Esophagus mucosa (tissue), 1 donor: Measurements from ENCODE around the gene ZSCAN1. TPM values are rescaled to one million over a fixed set of nuclear protein-coding genes. Genes with fewer than 3 reads are reported as not detected.

Experiments
- ATAC-seq: fragments of 200-7000 bp; cut with Tn5 transposase; one replicate; pipeline ENCODE4 v1.9.1; 2020
- total RNA-seq: library from RNA; stranded (reverse); gene quantifications from one replicate; pipeline ENCODE4 v1.2.4, GENCODE V29; 2023
- donor health status: DM: yes; HTN: yes; CAD: no.

Gene ZSCAN1
- total RNA-seq, 1 donor from 2014 or later, result not detected

- no peak for ATAC-seq
Measured at GRCh38 chr19:58084596-58085347, 50.9 kb downstream of the ZSCAN1 start.

GRCh38 chr19:58085348-58085875 is 51.6 kb downstream of the ZSCAN1 start:
- no peak for ATAC-seq

GRCh38 chr19:58086825-58087710 is 53.2 kb downstream of the ZSCAN1 start:
- peak; percentile 26 for ATAC-seq

- no peak for ATAC-seq
Measured at GRCh38 chr19:58088521-58089052, 54.8 kb downstream of the ZSCAN1 start.

- no peak for ATAC-seq
Measured at GRCh38 chr19:58089846-58090245, 56.0 kb downstream of the ZSCAN1 start.

- no peak for ATAC-seq
Measured at GRCh38 chr19:58091251-58091995, 57.6 kb downstream of the ZSCAN1 start.

- no peak for ATAC-seq
Measured at GRCh38 chr19:58093071-58093470, 59.2 kb downstream of the ZSCAN1 start.

GRCh38 chr19:58095328-58095727 is 61.5 kb downstream of the ZSCAN1 start:
- ATAC-seq, result no peak

- ATAC-seq, result no peak
Measured at GRCh38 chr19:58096884-58097283, 63.1 kb downstream of the ZSCAN1 start.

- no peak for ATAC-seq
Measured at GRCh38 chr19:58097349-58097748, 63.5 kb downstream of the ZSCAN1 start.

- ATAC-seq, result peak; percentile 100
Measured at GRCh38 chr19:58097781-58098681, 64.2 kb downstream of the ZSCAN1 start, which contains the start of gene ZSCAN18. ZSCAN18 (minus strand) TSS chr19:58098231; CDS start chr19:58090267, 7,964 bp downstream.

- ATAC-seq, result no peak
Measured at GRCh38 chr19:58098682-58098998, 64.8 kb downstream of the ZSCAN1 start.

Other genes starting within 250 kb of the ZSCAN1 start
- 7.9 TPM for gene ZNF552, start 219.1 kb upstream of the ZSCAN1 start, total RNA-seq
- gene ZNF587B, start 203.7 kb upstream of the ZSCAN1 start, total RNA-seq, result 9.3 TPM
- gene ZNF587, start 184.2 kb upstream of the ZSCAN1 start, total RNA-seq, result 16.3 TPM
- 6.5 TPM for gene ZNF814, start 145.0 kb upstream of the ZSCAN1 start, total RNA-seq
- gene ZNF417, start 117.4 kb upstream of the ZSCAN1 start, total RNA-seq, result 5.7 TPM
- 0.76 TPM for gene ZNF418, start 98.6 kb upstream of the ZSCAN1 start, total RNA-seq
- gene ZNF256, start 86.3 kb upstream of the ZSCAN1 start, total RNA-seq, result 2.6 TPM
- 0.48 TPM for gene C19orf18, start 59.5 kb upstream of the ZSCAN1 start, total RNA-seq
- 5.4 TPM for gene ZNF606, start 31.2 kb upstream of the ZSCAN1 start, total RNA-seq
- gene ZNF135, start 25.3 kb downstream of the ZSCAN1 start, total RNA-seq, result 0.68 TPM
- gene ZSCAN18, start 64.2 kb downstream of the ZSCAN1 start, total RNA-seq, result 9.4 TPM
- 2.9 TPM for gene ZNF329, start 116.8 kb downstream of the ZSCAN1 start, total RNA-seq
- gene ZNF274, start 149.0 kb downstream of the ZSCAN1 start, total RNA-seq, result 19.5 TPM
- gene ZNF544, start 194.9 kb downstream of the ZSCAN1 start, total RNA-seq, result 20.0 TPM
- gene ZNF8, start 244.9 kb downstream of the ZSCAN1 start, total RNA-seq, result 2.9 TPM